NB4 (cell line): ENCODE measurements around the gene CELSR1.

ENCODE experiments used
- TF ChIP-seq, protein P1 (sequence below): IDR thresholded peaks from one replicate; pipeline ENCODE4 v1.5.1; 2012; ENCODE audit warnings: low read depth, low read length
- TF ChIP-seq, protein P2 (sequence below): IDR thresholded peaks from 2 replicates; pipeline ENCODE4 v1.6.1; 2011; ENCODE audit warnings: low read depth, low read length

DNA sequence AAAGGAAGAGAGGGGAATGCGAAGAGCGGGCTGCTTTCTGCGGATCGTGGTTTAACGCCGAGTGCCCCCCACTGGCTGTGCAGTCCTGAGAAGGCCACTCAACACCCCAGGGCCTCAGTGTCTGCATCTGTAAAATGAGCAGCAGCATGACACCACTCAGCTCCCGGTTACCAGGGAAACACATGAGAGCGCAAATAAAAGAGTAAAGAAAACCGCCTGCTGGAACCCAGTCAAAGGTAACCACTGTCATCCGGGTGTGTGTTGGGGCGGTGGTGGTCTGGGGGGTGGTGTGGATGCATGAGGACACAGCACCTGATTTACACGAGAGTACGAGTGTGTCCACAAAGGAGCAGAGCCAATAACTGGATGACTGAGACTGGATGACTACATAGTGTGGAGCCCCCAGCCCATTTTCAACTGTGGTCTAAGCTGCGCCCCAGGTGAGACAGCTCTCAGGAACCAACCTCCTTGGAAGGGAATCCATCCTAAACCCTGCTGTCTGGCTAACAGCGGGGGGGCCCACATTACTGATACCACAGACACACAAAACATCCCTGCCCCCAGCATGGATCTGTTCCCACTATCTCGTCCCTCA lies 5.7 kb downstream of the CELSR1 start:
- TF ChIP-seq, protein P1, sequence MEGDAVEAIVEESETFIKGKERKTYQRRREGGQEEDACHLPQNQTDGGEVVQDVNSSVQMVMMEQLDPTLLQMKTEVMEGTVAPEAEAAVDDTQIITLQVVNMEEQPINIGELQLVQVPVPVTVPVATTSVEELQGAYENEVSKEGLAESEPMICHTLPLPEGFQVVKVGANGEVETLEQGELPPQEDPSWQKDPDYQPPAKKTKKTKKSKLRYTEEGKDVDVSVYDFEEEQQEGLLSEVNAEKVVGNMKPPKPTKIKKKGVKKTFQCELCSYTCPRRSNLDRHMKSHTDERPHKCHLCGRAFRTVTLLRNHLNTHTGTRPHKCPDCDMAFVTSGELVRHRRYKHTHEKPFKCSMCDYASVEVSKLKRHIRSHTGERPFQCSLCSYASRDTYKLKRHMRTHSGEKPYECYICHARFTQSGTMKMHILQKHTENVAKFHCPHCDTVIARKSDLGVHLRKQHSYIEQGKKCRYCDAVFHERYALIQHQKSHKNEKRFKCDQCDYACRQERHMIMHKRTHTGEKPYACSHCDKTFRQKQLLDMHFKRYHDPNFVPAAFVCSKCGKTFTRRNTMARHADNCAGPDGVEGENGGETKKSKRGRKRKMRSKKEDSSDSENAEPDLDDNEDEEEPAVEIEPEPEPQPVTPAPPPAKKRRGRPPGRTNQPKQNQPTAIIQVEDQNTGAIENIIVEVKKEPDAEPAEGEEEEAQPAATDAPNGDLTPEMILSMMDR = no peak
- TF ChIP-seq, protein P2, sequence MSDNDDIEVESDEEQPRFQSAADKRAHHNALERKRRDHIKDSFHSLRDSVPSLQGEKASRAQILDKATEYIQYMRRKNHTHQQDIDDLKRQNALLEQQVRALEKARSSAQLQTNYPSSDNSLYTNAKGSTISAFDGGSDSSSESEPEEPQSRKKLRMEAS = no peak
